Keratinocyte (primary cell): ENCODE data around the gene A2M. TPM values are rescaled to one million over a fixed set of nuclear protein-coding genes. Genes with fewer than 3 reads are reported as not detected.

ENCODE experiments used
- DNase-seq: peaks from one replicate; pipeline ENCODE4 v3.0.0-alpha.2; 2011; ENCODE audit warnings: low read depth, missing footprints, low spot score
- FAIRE-seq: peaks from 2 replicates; lab custom pipeline; 2011; peaks lifted over from hg19 to GRCh38; lab: Jason Lieb, UNC
- H2AFZ ChIP-seq: 2 replicates; pipeline ENCODE4 v1.6.0; 2012; ENCODE audit warnings: low read length, control low read depth, inconsistent platforms; ENCODE audit not compliant: control insufficient read depth
- H3K27ac ChIP-seq: 2 replicates; pipeline ENCODE4 v1.5.1; 2011; ENCODE audit warnings: low read length; ENCODE audit not compliant: control insufficient read depth, insufficient read depth
- H3K27me3 ChIP-seq: 3 replicates; pipeline ENCODE4 v1.6.0; 2011; ENCODE audit warnings: low read length; ENCODE audit not compliant: control insufficient read depth, insufficient read depth; ENCODE audit errors: extremely low read depth
- H3K36me3 ChIP-seq, 2 experiments: 2 replicates in 1 of 2; 3 replicates in 1 of 2; pipeline ENCODE4 v1.5.1; 2011; ENCODE audit warnings: low read length in 2 of 2, mild to moderate bottlenecking in 1 of 2; ENCODE audit not compliant: control insufficient read depth in 2 of 2, insufficient read depth in 2 of 2; ENCODE audit errors: extremely low read depth in 1 of 2
- H3K4me1 ChIP-seq: 3 replicates; pipeline ENCODE4 v1.5.1; 2011; ENCODE audit warnings: low read length; ENCODE audit not compliant: control insufficient read depth, insufficient read depth; ENCODE audit errors: extremely low read depth
- H3K4me2 ChIP-seq: 3 replicates; pipeline ENCODE4 v1.6.0; 2011; ENCODE audit warnings: low read depth, low read length; ENCODE audit not compliant: control insufficient read depth, insufficient read depth; ENCODE audit errors: extremely low read depth
- H3K4me3 ChIP-seq, 3 experiments: fragments of 200-600 bp in 1 of 3; sonication (generic) in 1 of 3; 2 replicates in 2 of 3; 3 replicates in 1 of 3; pipeline ENCODE4 v1.5.1; 2011 to 2016; ENCODE audit warnings: low read length in 3 of 3, mild to moderate bottlenecking in 3 of 3, control low read depth in 2 of 3, inconsistent platforms in 1 of 3, low read depth in 1 of 3, mixed read lengths in 1 of 3, mixed run types in 1 of 3, moderate library complexity in 1 of 3; ENCODE audit not compliant: control insufficient read depth in 2 of 3, insufficient read depth in 2 of 3; ENCODE audit errors: extremely low read depth in 1 of 3
- H3K79me2 ChIP-seq: 2 replicates; pipeline ENCODE4 v1.6.0; 2012; ENCODE audit warnings: low read length; ENCODE audit not compliant: control insufficient read depth, insufficient read depth
- H3K9ac ChIP-seq: 3 replicates; pipeline ENCODE4 v1.6.0; 2011; ENCODE audit warnings: low read length; ENCODE audit not compliant: control insufficient read depth, insufficient read depth; ENCODE audit errors: extremely low read depth
- H3K9me1 ChIP-seq: 3 replicates; pipeline ENCODE4 v1.6.0; 2011; ENCODE audit warnings: low read length; ENCODE audit not compliant: control insufficient read depth, insufficient read depth; ENCODE audit errors: extremely low read depth
- H3K9me3 ChIP-seq: 2 replicates; pipeline ENCODE4 v1.5.1; 2012; ENCODE audit warnings: low read depth, low read length; ENCODE audit not compliant: control insufficient read depth
- H4K20me1 ChIP-seq: 3 replicates; pipeline ENCODE4 v1.6.0; 2011; ENCODE audit warnings: low read length; ENCODE audit not compliant: control insufficient read depth, insufficient read depth; ENCODE audit errors: extremely low read depth
- EZH2 ChIP-seq: IDR thresholded peaks from one replicate; pipeline ENCODE4 v1.6.1; 2012; ENCODE audit warnings: inconsistent platforms, mild to moderate bottlenecking, low read length, moderate library complexity
- dilution Hi-C: fragments of 300-500 bp; cut with MboI; formaldehyde crosslinking; loops from one replicate; pipeline ENCODE4 v1.7.0; 2020; ENCODE audit warnings: low sequenced_read_pairs; ENCODE audit not compliant: extremely low pct_ligation_motif_present
- polyA plus RNA-seq, 5 experiments: library from polyadenylated mRNA; depleted of rRNA in 3 of 5; stranded (reverse) in 3 of 5; stranded (forward) in 1 of 5; unstranded in 1 of 5; fragments of >200 nt; gene quantifications; 1 replicate in 1 of 5; 2 replicates in 3 of 5; 3 replicates in 1 of 5; pipeline versions ENCODE4 v1.2.1 to v1.2.3, GENCODE V29; 2011 to 2012; ENCODE audit warnings: missing spikeins in 2 of 5, low read depth in 1 of 5, low replicate concordance in 1 of 5
- TF ChIP-seq, protein P1 (sequence below), 3 experiments: IDR thresholded peaks in 1 of 3; conservative IDR thresholded peaks in 1 of 3; optimal IDR thresholded peaks in 1 of 3; 2 replicates in 2 of 3; 3 replicates in 1 of 3; pipeline versions ENCODE3 to v1.5.1; 2011; ENCODE audit warnings: low read length in 3 of 3, mild to moderate bottlenecking in 3 of 3, moderate library complexity in 2 of 3, control low read depth in 1 of 3, inconsistent platforms in 1 of 3; ENCODE audit not compliant: insufficient read depth in 2 of 3; ENCODE audit errors: extremely low read depth in 1 of 3

A2M gene
- polyA plus RNA-seq, 1 donor (not counting 4 experiments of a cell fraction or from before 2014, with no cell fraction given) = 0.49 TPM

GRCh38 chr12:9068600-9068999 lies 47.1 kb downstream of the A2M start:
- no peak for DNase-seq
- dilution Hi-C loops = no loop called here
- Histone ChIP-seq H3K9me1 (no peaks in the 10 kb centered on the region), H3K27ac (no peak overlapping the region), H3K9me3 (no peaks in the 10 kb centered on the region), H3K79me2 (no peaks in the 10 kb centered on the region), H3K4me3 (no peak overlapping the region), H4K20me1 (no peaks in the 10 kb centered on the region), H3K4me2 (no peak overlapping the region), H2AFZ (no peak overlapping the region), H3K9ac (no peak overlapping the region), H3K27me3 (peaks cover 3% of the 10 kb centered on the region), H3K36me3 (no peaks in the 10 kb centered on the region), H3K4me1 (peaks cover 3% of the 10 kb centered on the region)
- no peak for FAIRE-seq
- no peak for TF ChIP-seq EZH2
- TF ChIP-seq, protein P1, sequence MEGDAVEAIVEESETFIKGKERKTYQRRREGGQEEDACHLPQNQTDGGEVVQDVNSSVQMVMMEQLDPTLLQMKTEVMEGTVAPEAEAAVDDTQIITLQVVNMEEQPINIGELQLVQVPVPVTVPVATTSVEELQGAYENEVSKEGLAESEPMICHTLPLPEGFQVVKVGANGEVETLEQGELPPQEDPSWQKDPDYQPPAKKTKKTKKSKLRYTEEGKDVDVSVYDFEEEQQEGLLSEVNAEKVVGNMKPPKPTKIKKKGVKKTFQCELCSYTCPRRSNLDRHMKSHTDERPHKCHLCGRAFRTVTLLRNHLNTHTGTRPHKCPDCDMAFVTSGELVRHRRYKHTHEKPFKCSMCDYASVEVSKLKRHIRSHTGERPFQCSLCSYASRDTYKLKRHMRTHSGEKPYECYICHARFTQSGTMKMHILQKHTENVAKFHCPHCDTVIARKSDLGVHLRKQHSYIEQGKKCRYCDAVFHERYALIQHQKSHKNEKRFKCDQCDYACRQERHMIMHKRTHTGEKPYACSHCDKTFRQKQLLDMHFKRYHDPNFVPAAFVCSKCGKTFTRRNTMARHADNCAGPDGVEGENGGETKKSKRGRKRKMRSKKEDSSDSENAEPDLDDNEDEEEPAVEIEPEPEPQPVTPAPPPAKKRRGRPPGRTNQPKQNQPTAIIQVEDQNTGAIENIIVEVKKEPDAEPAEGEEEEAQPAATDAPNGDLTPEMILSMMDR (optimal IDR thresholded peaks at IDR 0.05 in 1 of 3, IDR thresholded peaks at IDR 0.05 in 1 of 3, conservative IDR thresholded peaks at IDR 0.05 in 1 of 3; ENCODE audit: extremely low read depth in 1 of 3, insufficient read depth in 2 of 3, low read length in 3 of 3) = no peak

DNA sequence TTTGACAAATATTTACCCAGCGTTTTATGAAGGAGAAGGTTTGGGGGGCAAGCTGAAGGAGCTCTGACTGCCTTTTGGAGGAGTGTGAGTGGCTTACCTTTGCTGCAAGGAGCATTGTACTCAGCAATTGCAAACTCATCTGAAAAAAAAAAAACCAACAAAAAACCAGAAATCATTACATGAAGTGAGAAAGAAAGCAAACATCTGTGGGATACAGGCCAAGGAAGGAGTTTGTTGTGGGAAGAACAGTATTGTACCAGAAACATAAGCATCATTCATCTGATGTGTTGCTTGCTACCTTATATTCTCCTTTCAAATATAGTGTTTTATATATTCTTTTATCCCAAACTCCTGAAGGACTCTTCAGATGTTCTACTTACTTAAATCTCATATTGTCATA lies 47.6 kb downstream of the A2M start:
- Histone ChIP-seq H3K9me3 (no peaks in the 10 kb centered on the region), H2AFZ (no peak overlapping the region), H3K79me2 (no peaks in the 10 kb centered on the region), H3K4me3 (no peak overlapping the region), H3K4me2 (no peak overlapping the region), H3K9me1 (no peaks in the 10 kb centered on the region), H4K20me1 (no peaks in the 10 kb centered on the region), H3K27me3 (peaks cover 3% of the 10 kb centered on the region), H3K4me1 (peaks cover 3% of the 10 kb centered on the region), H3K9ac (no peak overlapping the region), H3K27ac (no peak overlapping the region), H3K36me3 (no peaks in the 10 kb centered on the region)
- TF ChIP-seq EZH2 = no peak
- TF ChIP-seq, protein P1 (optimal IDR thresholded peaks at IDR 0.05 in 1 of 3, IDR thresholded peaks at IDR 0.05 in 1 of 3, conservative IDR thresholded peaks at IDR 0.05 in 1 of 3; ENCODE audit: extremely low read depth in 1 of 3, insufficient read depth in 2 of 3, low read length in 3 of 3) = no peak
- FAIRE-seq = no peak
- DNase-seq = no peak
- dilution Hi-C loops = no loop called here
